Measurements from ENCODE around the gene CDK6. TPM values are rescaled to one million over a fixed set of nuclear protein-coding genes. Genes with fewer than 3 reads are reported as not detected.

CDK6 gene
- total RNA-seq, 1 donor from 2014 or later, result 6.0 TPM

DNA sequence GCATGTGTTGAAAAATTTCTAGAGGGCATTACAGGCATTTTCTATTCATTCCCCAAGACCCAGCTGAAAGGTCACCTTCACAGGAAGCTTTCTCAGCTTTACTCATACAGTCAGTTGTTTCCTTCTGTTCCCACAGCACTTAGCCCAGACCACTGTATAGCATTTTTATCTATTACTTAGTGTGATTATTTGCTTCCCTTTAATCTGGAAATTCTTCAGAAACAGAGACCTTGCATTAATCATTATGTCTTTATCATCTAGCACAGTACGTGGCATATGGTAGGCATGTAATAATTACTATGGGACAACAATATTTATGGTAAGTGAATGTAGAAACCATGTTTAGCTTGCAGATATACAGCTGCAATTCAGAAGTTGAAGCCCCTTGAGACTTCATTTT lies 38.2 kb upstream of the CDK6 start:
- H3K9me3 ChIP-seq (ENCODE audit: low read depth), result no peaks in the 10 kb centered on the region
- H4K20me1 ChIP-seq (ENCODE audit: low read depth), result no peaks in the 10 kb centered on the region
- no peak overlapping the region for H3K4me3 ChIP-seq
- H3K36me3 Mint-ChIP-seq, result peaks cover 2% of the 10 kb centered on the region
- no peaks in the 10 kb centered on the region for H3K36me3 ChIP-seq
- H3K27ac Mint-ChIP-seq, result peak overlapping the region; percentile 48
- no peak overlapping the region for H2AFZ ChIP-seq (replicated peaks)
- H3K4me1 ChIP-seq, result peaks cover 8% of the 10 kb centered on the region
- no peaks in the 10 kb centered on the region for H3F3A ChIP-seq (ENCODE audit: low read depth)
- peaks cover 20% of the 10 kb centered on the region for H3K9me3 Mint-ChIP-seq
- no peak overlapping the region for H3K9ac ChIP-seq
- TF ChIP-seq EZH2phosphoT487 (IDR thresholded peaks at IDR 0.05) (no peak), EZH2 (IDR thresholded peaks at IDR 0.05) (no peak)
- TF ChIP-seq, protein P1, sequence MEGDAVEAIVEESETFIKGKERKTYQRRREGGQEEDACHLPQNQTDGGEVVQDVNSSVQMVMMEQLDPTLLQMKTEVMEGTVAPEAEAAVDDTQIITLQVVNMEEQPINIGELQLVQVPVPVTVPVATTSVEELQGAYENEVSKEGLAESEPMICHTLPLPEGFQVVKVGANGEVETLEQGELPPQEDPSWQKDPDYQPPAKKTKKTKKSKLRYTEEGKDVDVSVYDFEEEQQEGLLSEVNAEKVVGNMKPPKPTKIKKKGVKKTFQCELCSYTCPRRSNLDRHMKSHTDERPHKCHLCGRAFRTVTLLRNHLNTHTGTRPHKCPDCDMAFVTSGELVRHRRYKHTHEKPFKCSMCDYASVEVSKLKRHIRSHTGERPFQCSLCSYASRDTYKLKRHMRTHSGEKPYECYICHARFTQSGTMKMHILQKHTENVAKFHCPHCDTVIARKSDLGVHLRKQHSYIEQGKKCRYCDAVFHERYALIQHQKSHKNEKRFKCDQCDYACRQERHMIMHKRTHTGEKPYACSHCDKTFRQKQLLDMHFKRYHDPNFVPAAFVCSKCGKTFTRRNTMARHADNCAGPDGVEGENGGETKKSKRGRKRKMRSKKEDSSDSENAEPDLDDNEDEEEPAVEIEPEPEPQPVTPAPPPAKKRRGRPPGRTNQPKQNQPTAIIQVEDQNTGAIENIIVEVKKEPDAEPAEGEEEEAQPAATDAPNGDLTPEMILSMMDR (IDR thresholded peaks at IDR 0.05), result no peak
- no peak overlapping the region for H3K27ac ChIP-seq
- no peak overlapping the region for H3K4me2 ChIP-seq
- DNase-seq (ENCODE audit: low spot score), result no peak
- no peak overlapping the region for H3K4me3 Mint-ChIP-seq
- H3K27me3 ChIP-seq, result no peaks in the 10 kb centered on the region
- H3K27me3 Mint-ChIP-seq (ENCODE audit: insufficient read depth, low read depth), result no peaks in the 10 kb centered on the region
- no peaks in the 10 kb centered on the region for H3K79me2 ChIP-seq (ENCODE audit: low read depth)
- peaks cover 26% of the 10 kb centered on the region for H3K4me1 Mint-ChIP-seq

DNA sequence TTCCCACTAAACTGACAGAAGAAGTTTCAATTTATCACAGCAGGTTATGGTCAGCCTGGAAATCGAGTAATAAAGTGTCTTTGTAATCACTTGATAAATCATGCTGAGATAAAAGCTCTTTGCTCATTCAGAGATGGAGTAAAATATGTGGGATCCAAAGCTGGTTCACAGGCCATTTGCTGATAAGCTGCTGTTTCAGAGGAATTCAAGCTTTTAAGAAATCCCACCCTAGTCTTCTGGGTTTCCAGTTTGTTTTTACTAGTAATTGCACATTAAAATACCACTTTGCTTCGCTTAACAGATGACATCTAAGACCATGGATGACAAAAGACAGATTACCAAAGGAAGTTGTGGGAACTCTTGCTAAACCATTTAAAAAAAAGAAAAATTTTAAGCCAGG lies 37.4 kb upstream of the CDK6 start:
- H3K27ac Mint-ChIP-seq, result peak overlapping the region; percentile 27

DNA sequence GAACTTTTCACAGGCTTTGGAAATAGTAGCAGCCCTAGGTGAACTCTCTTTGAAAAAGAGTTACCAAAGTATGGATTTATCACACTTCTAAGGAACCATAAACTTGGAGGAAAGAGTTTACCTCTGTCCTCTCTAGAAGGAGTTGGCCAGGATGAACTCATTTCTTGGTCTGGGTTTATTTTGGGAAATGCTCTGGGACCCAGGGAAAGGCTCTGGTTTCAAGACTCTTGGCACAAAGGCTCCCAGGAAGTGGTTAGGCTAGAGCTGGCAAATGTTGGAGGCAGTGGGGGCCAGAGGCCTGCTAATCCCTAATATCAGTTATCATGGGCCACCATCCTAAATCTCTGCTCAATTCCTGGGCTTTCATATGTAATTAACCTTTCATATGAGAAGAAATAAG lies 36.3 kb upstream of the CDK6 start:
- H3K4me1 Mint-ChIP-seq, result peaks cover 26% of the 10 kb centered on the region
- no peak for DNase-seq (ENCODE audit: low spot score)
- H3K36me3 Mint-ChIP-seq, result peaks cover 10% of the 10 kb centered on the region
- Histone ChIP-seq H3K4me3 (no peak overlapping the region), H3K9ac (no peak overlapping the region), H3K4me2 (no peak overlapping the region), H3K27ac (no peak overlapping the region), H4K20me1 (ENCODE audit: low read depth) (no peaks in the 10 kb centered on the region), H3K9me3 (ENCODE audit: low read depth) (no peaks in the 10 kb centered on the region), H3F3A (ENCODE audit: low read depth) (no peaks in the 10 kb centered on the region), H3K79me2 (ENCODE audit: low read depth) (no peaks in the 10 kb centered on the region), H3K27me3 (no peaks in the 10 kb centered on the region), H2AFZ (replicated peaks) (no peak overlapping the region), H3K36me3 (no peaks in the 10 kb centered on the region), H3K4me1 (peaks cover 8% of the 10 kb centered on the region)
- no peaks in the 10 kb centered on the region for H3K27me3 Mint-ChIP-seq (ENCODE audit: insufficient read depth, low read depth)
- H3K27ac Mint-ChIP-seq, result no peak overlapping the region
- no peak overlapping the region for H3K4me3 Mint-ChIP-seq
- peaks cover 27% of the 10 kb centered on the region for H3K9me3 Mint-ChIP-seq
- TF ChIP-seq EZH2phosphoT487 (IDR thresholded peaks at IDR 0.05), result no peak
- TF ChIP-seq, protein P1 (IDR thresholded peaks at IDR 0.05), result no peak
- no peak for TF ChIP-seq EZH2 (IDR thresholded peaks at IDR 0.05)

More for the DNA sequence above, 37.4 kb upstream of the CDK6 start:
- Histone ChIP-seq H3K9ac (no peak overlapping the region), H3K79me2 (ENCODE audit: low read depth) (no peaks in the 10 kb centered on the region), H3K27ac (no peak overlapping the region), H3K27me3 (no peaks in the 10 kb centered on the region), H4K20me1 (ENCODE audit: low read depth) (no peaks in the 10 kb centered on the region), H3K4me1 (peaks cover 8% of the 10 kb centered on the region), H2AFZ (replicated peaks) (no peak overlapping the region), H3K4me3 (no peak overlapping the region), H3F3A (ENCODE audit: low read depth) (no peaks in the 10 kb centered on the region), H3K4me2 (no peak overlapping the region), H3K9me3 (ENCODE audit: low read depth) (no peaks in the 10 kb centered on the region), H3K36me3 (no peaks in the 10 kb centered on the region)
- Mint-ChIP-seq H3K27me3 (ENCODE audit: insufficient read depth, low read depth) (no peaks in the 10 kb centered on the region), H3K4me3 (no peak overlapping the region), H3K36me3 (peaks cover 5% of the 10 kb centered on the region), H3K9me3 (peaks cover 21% of the 10 kb centered on the region), H3K4me1 (peaks cover 26% of the 10 kb centered on the region)
- TF ChIP-seq, protein P1 (IDR thresholded peaks at IDR 0.05), result no peak
- TF ChIP-seq EZH2 (IDR thresholded peaks at IDR 0.05), result no peak
- TF ChIP-seq EZH2phosphoT487 (IDR thresholded peaks at IDR 0.05), result no peak
- DNase-seq (ENCODE audit: low spot score), result no peak

Data from neural progenitor cell (in vitro differentiated cells).